ENCODE data around the gene SLC18B1. TPM values are rescaled to one million over a fixed set of nuclear protein-coding genes. Genes with fewer than 3 reads are reported as not detected.
A peak's percentile ranks its signal among the peaks of the same experiment; 100 is the strongest.

Gene SLC18B1
- total RNA-seq, 4 donors from 2014 or later = 18.0 to 25.8 (median 23.5) TPM

Small RNAs within 50 kb of the gene (small RNA-seq; reads per million reads assigned to genes)
- 13.8 reads per million, percentile 93 among the genes with 10 or more reads in this experiment for gene SNORA33
- 884 reads per million, percentile 99 among the genes with 10 or more reads in this experiment for gene SNORD100
- 6,095 reads per million, percentile 100 among the genes with 10 or more reads in this experiment for gene SNORD101

Other genes with a start within 250 kb of the SLC18B1 start
- gene TAAR8, start 246.0 kb downstream of the SLC18B1 start, total RNA-seq = not detected
- gene TAAR6, start 228.3 kb downstream of the SLC18B1 start, total RNA-seq = not detected
- not detected for gene TAAR5, start 208.9 kb downstream of the SLC18B1 start, total RNA-seq
- not detected for gene TAAR2, start 174.4 kb downstream of the SLC18B1 start, total RNA-seq
- gene TAAR1, start 139.5 kb downstream of the SLC18B1 start, total RNA-seq = not detected
- 1 to 10 TPM in 1 of 4 donors, under 1 TPM in 3; 0.46 to 5.8 (median 0.76) TPM for gene VNN1, start 84.6 kb downstream of the SLC18B1 start, total RNA-seq
- 1 to 10 TPM in 2 of 4 donors, under 1 TPM in 1, not detected in 1; 0.78 to 4.0 (median 1.2) TPM for gene VNN2, start 40.7 kb downstream of the SLC18B1 start, total RNA-seq
- gene RPS12, start 15.9 kb upstream of the SLC18B1 start, total RNA-seq = 1,000 to 10,000 TPM in 3 of 4 donors, 100 to 1,000 TPM in 1; 790 to 1,916 (median 1,660) TPM